SU-DHL-6 (cell line): ENCODE data around the gene YARS1.

ENCODE experiments used
- H2AFZ ChIP-seq: fragments of 200-600 bp; sonication (generic); 2 replicates; pipeline ENCODE4 v1.6.1; 2014; ENCODE audit warnings: low read depth, mild to moderate bottlenecking, moderate library complexity, mixed read lengths, antibody characterized with exemption, low read length; ENCODE audit not compliant: severe bottlenecking
- H3F3A ChIP-seq: fragments of 200-600 bp; shearing (Covaris generic); 2 replicates; pipeline ENCODE4 v1.6.0; 2016; ENCODE audit warnings: antibody characterized with exemption, mild to moderate bottlenecking; ENCODE audit not compliant: insufficient read depth
- H3K27ac ChIP-seq: fragments of 200-600 bp; sonication (generic); 2 replicates; pipeline ENCODE4 v1.5.1; 2016; ENCODE audit warnings: low read depth, mild to moderate bottlenecking, low read length, moderate library complexity, mixed read lengths
- H3K27me3 ChIP-seq: fragments of 200-600 bp; sonication (generic), shearing (Covaris generic); 2 replicates; pipeline ENCODE4 v1.6.0; 2014; ENCODE audit warnings: mild to moderate bottlenecking, low read length
- H3K36me3 ChIP-seq: fragments of 200-600 bp; sonication (generic); 2 replicates; pipeline ENCODE4 v1.6.1; 2014; ENCODE audit warnings: mild to moderate bottlenecking, low read length, mixed read lengths
- H3K4me2 ChIP-seq: fragments of 300-600, 200-600 bp; shearing (Covaris generic), sonication (generic); 2 replicates; pipeline ENCODE4 v1.6.0; 2014; ENCODE audit warnings: low read length, low read depth, mild to moderate bottlenecking; ENCODE audit not compliant: poor library complexity, severe bottlenecking
- H3K4me3 ChIP-seq: fragments of 200-600 bp; sonication (generic); 2 replicates; pipeline ENCODE4 v1.5.1; 2014; ENCODE audit warnings: antibody characterized with exemption, low read length, mild to moderate bottlenecking, mixed read lengths; ENCODE audit not compliant: insufficient read depth, poor library complexity, severe bottlenecking
- H3K79me2 ChIP-seq: fragments of 200-600 bp; sonication (generic); 2 replicates; pipeline ENCODE4 v1.6.1; 2014; ENCODE audit warnings: mild to moderate bottlenecking, low read length, moderate library complexity; ENCODE audit not compliant: insufficient read depth
- H3K9ac ChIP-seq: fragments of 200-600 bp; sonication (generic); 2 replicates; pipeline ENCODE4 v1.7.0; 2014; ENCODE audit warnings: mild to moderate bottlenecking, low read length
- H3K9me2 ChIP-seq: fragments of 200-600 bp; sonication (generic); replicated peaks from 2 replicates; pipeline ENCODE4 v1.6.1; 2014; ENCODE audit warnings: low read length; ENCODE audit not compliant: insufficient read depth
- H3K9me3 ChIP-seq: fragments of 200-600 bp; sonication (generic); 2 replicates; pipeline ENCODE4 v1.6.1; 2014; ENCODE audit warnings: low read length, mixed read lengths; ENCODE audit not compliant: insufficient read depth
- H4K20me1 ChIP-seq: fragments of 200-600 bp; sonication (generic); 2 replicates; pipeline ENCODE4 v1.6.1; 2014; ENCODE audit warnings: low read depth, mild to moderate bottlenecking, antibody characterized with exemption, low read length, moderate library complexity, mixed read lengths
- EZH2phosphoT487 ChIP-seq: fragments of 200-600 bp; sonication (generic), shearing (Covaris generic); conservative IDR thresholded peaks from 2 replicates; pipeline ENCODE4 v1.6.1; 2018; ENCODE audit warnings: mild to moderate bottlenecking, antibody characterized with exemption, low read length, moderate library complexity, mixed read lengths
- TF ChIP-seq, protein P1 (sequence below): fragments of 200-600 bp; sonication (generic); IDR thresholded peaks from one replicate; pipeline ENCODE4 v1.5.1; 2017; ENCODE audit warnings: antibody characterized with exemption, mild to moderate bottlenecking, low read length, moderate library complexity; ENCODE audit not compliant: insufficient read depth, poor library complexity, severe bottlenecking

YARS1 gene

DNA sequence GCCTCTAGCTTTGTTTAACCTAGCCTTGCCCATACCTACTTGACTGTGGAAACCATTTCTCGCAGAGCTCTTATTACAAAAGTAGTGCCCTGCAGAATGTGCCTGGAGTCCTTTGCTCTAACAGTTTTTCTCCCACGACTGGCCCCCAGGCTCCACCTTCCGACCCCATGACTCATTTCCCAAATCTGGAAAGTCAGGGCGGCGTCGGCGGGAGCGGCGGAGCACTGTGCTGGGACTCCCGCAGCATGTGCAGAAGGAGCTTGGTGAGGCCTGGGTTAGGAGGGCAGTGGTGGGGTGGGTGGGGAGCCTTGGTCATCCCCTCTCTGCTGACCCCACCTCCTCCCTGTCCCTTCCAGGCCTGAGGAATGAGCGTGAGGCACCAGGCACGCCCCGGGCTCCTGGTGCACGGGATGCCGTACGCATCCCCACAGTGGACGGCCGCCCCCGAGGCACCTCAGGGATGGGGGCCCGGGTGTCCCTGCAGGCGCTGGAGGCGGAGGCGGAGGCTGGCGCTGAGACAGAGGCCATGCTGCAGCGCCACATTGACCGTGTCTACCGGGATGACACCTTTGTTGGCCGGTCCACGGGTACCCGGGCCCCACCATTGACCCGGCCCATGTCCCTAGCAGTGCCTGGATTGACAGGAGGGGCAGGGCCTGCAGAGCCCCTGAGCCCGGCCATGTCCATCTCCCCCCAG lies 47.5 kb downstream of the YARS1 start:
- Histone ChIP-seq H4K20me1 (no peaks in the 10 kb centered on the region), H3K36me3 (no peaks in the 10 kb centered on the region), H2AFZ (no peak overlapping the region), H3K79me2 (no peaks in the 10 kb centered on the region), H3F3A (0 out of 2 replicates have a peak, but pooled peaks cover 6% of the 10 kb centered on the region), H3K4me2 (no peak overlapping the region), H3K27ac (no peak overlapping the region), H3K9me2 (no peaks in the 10 kb centered on the region), H3K4me3 (no peak overlapping the region), H3K9ac (no peak overlapping the region), H3K27me3 (no peaks in the 10 kb centered on the region), H3K9me3 (no peaks in the 10 kb centered on the region)
- TF ChIP-seq, protein P1, sequence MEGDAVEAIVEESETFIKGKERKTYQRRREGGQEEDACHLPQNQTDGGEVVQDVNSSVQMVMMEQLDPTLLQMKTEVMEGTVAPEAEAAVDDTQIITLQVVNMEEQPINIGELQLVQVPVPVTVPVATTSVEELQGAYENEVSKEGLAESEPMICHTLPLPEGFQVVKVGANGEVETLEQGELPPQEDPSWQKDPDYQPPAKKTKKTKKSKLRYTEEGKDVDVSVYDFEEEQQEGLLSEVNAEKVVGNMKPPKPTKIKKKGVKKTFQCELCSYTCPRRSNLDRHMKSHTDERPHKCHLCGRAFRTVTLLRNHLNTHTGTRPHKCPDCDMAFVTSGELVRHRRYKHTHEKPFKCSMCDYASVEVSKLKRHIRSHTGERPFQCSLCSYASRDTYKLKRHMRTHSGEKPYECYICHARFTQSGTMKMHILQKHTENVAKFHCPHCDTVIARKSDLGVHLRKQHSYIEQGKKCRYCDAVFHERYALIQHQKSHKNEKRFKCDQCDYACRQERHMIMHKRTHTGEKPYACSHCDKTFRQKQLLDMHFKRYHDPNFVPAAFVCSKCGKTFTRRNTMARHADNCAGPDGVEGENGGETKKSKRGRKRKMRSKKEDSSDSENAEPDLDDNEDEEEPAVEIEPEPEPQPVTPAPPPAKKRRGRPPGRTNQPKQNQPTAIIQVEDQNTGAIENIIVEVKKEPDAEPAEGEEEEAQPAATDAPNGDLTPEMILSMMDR = no peak
- TF ChIP-seq EZH2phosphoT487 = no peak

DNA sequence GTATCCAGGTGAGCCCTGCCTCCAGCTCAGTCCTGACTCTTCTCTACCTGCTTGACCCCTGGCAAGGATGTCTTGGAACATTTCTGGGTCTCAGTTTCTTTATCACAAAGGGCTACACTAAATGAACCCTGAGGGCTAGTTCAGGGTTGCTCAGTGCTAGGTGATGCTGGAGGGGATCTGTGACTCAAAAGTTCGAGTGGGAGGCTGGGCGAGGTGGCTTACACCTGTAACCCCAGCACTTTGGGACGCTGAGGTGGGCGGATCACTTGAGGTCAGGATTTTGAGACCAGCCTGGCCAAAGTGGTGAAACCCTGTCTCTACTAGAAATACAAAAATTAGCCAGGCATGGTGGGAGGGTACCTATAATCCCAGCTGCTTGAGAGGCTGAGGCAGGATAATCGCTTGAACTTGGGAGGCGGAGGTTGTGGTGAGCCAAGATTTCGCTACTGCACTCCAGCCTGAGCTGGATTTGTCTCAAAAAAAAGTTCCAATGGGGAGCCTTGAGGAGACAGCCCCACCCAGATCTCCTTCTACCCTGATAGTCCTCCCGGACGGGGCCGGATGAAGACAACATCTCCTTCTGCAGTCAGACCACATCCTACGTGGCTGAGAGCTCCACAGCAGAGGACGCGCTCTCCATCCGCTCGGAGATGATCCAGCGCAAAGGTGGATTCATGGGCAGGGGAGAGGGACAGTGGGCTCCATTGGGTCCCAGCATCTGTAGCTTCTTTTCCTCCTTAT lies 48.9 kb downstream of the YARS1 start:
- no peaks in the 10 kb centered on the region for H3K36me3 ChIP-seq
- H3K79me2 ChIP-seq = no peaks in the 10 kb centered on the region
- TF ChIP-seq, protein P1 = no peak
- TF ChIP-seq EZH2phosphoT487 = no peak
- H3K4me2 ChIP-seq = no peak overlapping the region
- no peaks in the 10 kb centered on the region for H3K27me3 ChIP-seq
- H3K9ac ChIP-seq = no peak overlapping the region
- H3K27ac ChIP-seq = no peak overlapping the region
- no peaks in the 10 kb centered on the region for H3K9me3 ChIP-seq
- H3K4me3 ChIP-seq = no peak overlapping the region
- H4K20me1 ChIP-seq = no peaks in the 10 kb centered on the region
- H2AFZ ChIP-seq = no peak overlapping the region
- H3K9me2 ChIP-seq = no peaks in the 10 kb centered on the region
- H3F3A ChIP-seq = no peaks in the 10 kb centered on the region

DNA sequence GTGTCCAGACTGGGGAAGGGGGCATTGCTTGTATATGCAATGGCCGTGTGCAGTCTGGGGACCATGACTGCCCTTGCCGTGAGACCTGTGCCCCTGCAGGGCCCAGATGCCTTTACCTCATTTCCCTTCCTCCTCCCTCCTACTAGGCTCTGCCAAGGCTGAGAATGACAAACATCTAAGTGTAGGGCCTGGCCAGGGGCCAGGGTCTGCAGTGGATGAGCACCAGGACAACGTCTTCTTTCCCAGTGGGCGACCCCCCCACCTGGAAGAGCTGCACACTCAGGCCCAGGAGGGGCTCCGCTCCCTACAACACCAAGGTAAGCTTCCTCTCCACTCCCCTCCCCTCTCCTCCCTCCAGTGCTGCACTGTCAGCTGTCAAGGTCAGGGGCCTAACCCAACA lies 49.5 kb downstream of the YARS1 start:
- no peak overlapping the region for H3K27ac ChIP-seq
- no peak overlapping the region for H2AFZ ChIP-seq
- H3K9ac ChIP-seq = no peak overlapping the region
- H3K4me2 ChIP-seq = no peak overlapping the region
- H3K36me3 ChIP-seq = no peaks in the 10 kb centered on the region
- no peaks in the 10 kb centered on the region for H3F3A ChIP-seq
- no peaks in the 10 kb centered on the region for H4K20me1 ChIP-seq
- no peak for TF ChIP-seq EZH2phosphoT487
- TF ChIP-seq, protein P1 = no peak
- H3K27me3 ChIP-seq = no peaks in the 10 kb centered on the region
- no peaks in the 10 kb centered on the region for H3K9me2 ChIP-seq
- H3K4me3 ChIP-seq = no peak overlapping the region
- no peaks in the 10 kb centered on the region for H3K9me3 ChIP-seq
- H3K79me2 ChIP-seq = no peaks in the 10 kb centered on the region
